Choroid plexus epithelial cell (primary cell): Measurements from ENCODE around the gene RIOK3.
A peak's percentile ranks its signal among the peaks of the same experiment; 100 is the strongest.

Source experiments
- DNase-seq: peaks from one replicate; pipeline ENCODE4 v3.0.0-alpha.2; 2010; ENCODE audit warnings: low read depth
- H3K4me3 ChIP-seq: 2 replicates; pipeline ENCODE4 v1.5.1; 2011; ENCODE audit warnings: low read depth, mild to moderate bottlenecking, control low read depth, low read length, moderate library complexity
- CTCF ChIP-seq: conservative IDR thresholded peaks from 2 replicates; pipeline ENCODE4 v1.5.1; 2011; ENCODE audit warnings: low read depth, mild to moderate bottlenecking, control low read depth, inconsistent platforms, low read length, moderate library complexity

Gene RIOK3

GRCh38 chr18:23452728-23453679 is at the start of gene RIOK3:
Gene RIOK3 (plus strand): TSS chr18:23453287. CDS start chr18:23453440, 153 bp downstream.
- peak; percentile 96 for DNase-seq
- no peak for TF ChIP-seq CTCF
- peak within 1 kb of the TSS; percentile 100 for H3K4me3 ChIP-seq

- no peak for TF ChIP-seq CTCF
- no peak for DNase-seq
- H3K4me3 ChIP-seq, result no peak overlapping the region
Observed at GRCh38 chr18:23403310-23403709, 49.8 kb upstream of the RIOK3 start.

- DNase-seq, result no peak
- no peak overlapping the region for H3K4me3 ChIP-seq
- TF ChIP-seq CTCF, result no peak
Observed at GRCh38 chr18:23405636-23406035, 47.5 kb upstream of the RIOK3 start.

- peak; percentile 88 for DNase-seq
- no peak for TF ChIP-seq CTCF
- no peak overlapping the region for H3K4me3 ChIP-seq
Observed at GRCh38 chr18:23406271-23406787, 46.8 kb upstream of the RIOK3 start.

GRCh38 chr18:23412351-23412964 is 40.6 kb upstream of the RIOK3 start:
- no peak for TF ChIP-seq CTCF
- H3K4me3 ChIP-seq, result no peak overlapping the region
- DNase-seq, result no peak

GRCh38 chr18:23415515-23415914 is 37.6 kb upstream of the RIOK3 start:
- TF ChIP-seq CTCF, result no peak
- DNase-seq, result no peak
- no peak overlapping the region for H3K4me3 ChIP-seq

GRCh38 chr18:23416298-23416697 is 36.8 kb upstream of the RIOK3 start:
- DNase-seq, result no peak
- TF ChIP-seq CTCF, result no peak
- no peak overlapping the region for H3K4me3 ChIP-seq
